Stimulated activated CD4-positive, alpha-beta T cell treated with anti-CD3 and anti-CD28 coated beads, TNF-alpha, amount 100 ng/mL, for 48 hours (primary cell): ENCODE measurements around the gene BTD.
A peak's percentile ranks its signal among the peaks of the same experiment; 100 is the strongest.
"Not testable (repeated sequence)": the region's sequence is repeated elsewhere in the genome, so short reads cannot be mapped to it uniquely, and the experiment has no call there.

Experiments
- DNase-seq, 3 donors: peaks; one replicate each; pipeline ENCODE4 v3.0.0-alpha.2; 2020; ENCODE audit warnings: low read depth in 3 of 3

BTD gene

GRCh38 chr3:15602816-15603215 is 1.3 kb downstream of the BTD start:
- not testable (repeated sequence) for DNase-seq

DNA sequence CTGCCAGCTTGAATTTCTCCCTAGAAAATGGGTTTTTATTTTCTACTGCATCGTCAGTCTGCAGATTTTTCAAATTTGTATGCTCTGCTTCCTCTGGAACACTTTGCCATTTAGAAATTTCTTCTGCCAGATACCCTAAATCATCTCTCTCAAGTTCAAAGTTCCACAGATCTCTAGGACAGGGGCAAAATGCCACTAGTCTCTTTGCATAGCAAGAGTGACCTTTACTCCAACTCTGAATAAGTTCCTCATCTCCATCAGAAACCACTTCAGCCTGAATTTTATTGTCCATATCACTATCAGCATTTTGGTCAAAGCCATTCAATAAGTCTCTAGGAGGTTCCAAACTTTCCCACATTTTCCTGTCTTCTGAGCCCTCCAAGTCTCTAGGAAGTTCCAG is 3.0 kb downstream of the BTD start:
- not testable (repeated sequence) for DNase-seq

- DNase-seq, result no peak
Measured at GRCh38 chr3:15606434-15606891, 4.9 kb downstream of the BTD start.

GRCh38 chr3:15610082-15610759 is 8.7 kb downstream of the BTD start:
- DNase-seq, result no peak

GRCh38 chr3:15611018-15611417 is 9.5 kb downstream of the BTD start:
- DNase-seq, result no peak

DNA sequence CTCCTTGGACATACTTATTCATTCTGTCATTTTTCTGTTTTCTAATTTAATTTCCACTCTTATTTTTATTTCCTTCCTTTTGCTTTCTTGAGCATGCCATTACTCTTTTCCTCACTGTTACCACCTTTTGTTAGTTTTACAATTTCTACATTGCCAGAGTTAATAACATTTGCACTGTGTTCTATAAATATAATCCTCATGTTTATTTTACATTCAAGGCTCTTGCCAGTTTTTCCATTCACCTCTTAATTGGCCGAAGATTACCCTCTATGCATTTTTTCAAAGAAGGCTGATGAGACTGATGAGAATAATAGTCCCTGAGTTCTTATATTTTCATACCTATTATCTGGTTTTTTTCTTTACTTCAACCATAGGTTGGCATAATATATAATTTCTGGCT is 10.5 kb downstream of the BTD start:
- no peak for DNase-seq

DNA sequence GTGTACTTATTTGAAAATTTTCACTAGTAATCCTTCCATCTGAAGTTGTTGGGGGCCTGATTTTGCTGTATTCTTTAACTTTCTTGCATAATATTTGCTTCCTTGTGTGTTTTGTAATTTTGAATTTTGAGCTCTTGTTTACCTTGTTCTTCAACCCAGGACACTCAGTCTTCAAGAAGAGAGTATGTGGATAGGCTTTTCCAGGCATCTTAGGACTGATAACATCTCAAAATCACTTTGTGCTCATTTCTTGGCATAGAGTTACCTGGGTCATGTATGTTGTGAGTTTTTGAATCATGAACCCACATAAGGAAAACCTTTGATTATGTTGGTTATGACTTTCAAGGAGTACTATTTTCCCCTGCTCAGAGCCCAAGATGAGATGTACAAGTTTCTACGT is 13.4 kb downstream of the BTD start:
- no peak for DNase-seq

DNA sequence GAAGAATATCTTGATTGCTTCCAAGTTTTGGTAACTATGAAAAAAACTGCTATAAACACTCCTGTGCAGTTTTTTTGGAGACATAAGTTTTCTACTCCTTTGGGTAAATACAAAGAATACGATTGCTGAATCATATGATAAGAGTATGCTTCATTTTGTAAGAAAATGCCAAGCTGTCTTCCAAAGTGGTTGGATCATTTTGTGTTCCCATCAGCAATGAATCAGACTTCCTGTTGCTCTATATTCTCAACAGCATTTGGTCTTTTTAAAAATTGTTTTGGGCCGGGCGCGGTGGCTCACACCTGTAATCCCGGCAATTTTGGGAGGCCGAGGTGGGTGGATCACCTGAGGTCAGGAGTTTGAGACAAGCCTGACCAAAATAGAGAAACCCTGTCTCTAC is 14.5 kb downstream of the BTD start:
- DNase-seq, result no peak

DNA sequence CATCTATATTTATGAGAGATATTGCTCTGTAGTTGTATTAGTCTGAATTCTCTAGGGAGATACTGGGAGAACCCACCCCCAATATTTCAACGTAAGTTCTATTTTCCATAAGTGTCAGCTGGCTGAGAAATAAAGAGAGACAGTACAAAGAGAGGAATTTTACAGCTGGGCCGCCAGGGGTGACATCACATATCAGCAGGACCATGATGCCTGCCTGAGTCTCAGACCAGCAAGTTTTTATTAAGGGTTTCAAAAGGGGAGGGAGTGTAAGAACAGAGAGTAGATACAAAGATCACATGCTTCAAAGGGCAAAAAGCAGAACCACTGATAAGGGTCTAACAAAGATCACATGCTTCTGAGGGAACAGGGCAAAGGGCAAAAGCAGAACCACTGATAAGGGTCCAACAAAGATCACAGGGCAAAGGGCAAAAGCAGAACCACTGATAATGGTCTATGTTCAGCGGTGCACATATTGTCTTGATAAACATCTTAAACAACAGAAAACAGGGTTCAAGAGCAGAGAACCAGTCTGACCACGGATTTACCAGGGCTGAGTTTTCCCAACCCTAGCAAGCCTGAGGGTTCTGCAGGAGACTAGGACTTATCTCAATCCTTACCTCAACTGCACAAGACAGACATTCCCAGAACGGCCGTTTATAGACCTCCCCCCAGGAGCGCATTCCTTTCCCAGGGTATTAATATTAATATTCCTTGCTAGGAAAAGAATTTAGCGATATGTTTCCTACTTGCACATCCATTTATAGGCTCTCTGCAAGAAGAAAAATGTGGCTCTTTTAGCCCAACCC is 18.3 kb downstream of the BTD start:
- not testable (repeated sequence) for DNase-seq

DNA sequence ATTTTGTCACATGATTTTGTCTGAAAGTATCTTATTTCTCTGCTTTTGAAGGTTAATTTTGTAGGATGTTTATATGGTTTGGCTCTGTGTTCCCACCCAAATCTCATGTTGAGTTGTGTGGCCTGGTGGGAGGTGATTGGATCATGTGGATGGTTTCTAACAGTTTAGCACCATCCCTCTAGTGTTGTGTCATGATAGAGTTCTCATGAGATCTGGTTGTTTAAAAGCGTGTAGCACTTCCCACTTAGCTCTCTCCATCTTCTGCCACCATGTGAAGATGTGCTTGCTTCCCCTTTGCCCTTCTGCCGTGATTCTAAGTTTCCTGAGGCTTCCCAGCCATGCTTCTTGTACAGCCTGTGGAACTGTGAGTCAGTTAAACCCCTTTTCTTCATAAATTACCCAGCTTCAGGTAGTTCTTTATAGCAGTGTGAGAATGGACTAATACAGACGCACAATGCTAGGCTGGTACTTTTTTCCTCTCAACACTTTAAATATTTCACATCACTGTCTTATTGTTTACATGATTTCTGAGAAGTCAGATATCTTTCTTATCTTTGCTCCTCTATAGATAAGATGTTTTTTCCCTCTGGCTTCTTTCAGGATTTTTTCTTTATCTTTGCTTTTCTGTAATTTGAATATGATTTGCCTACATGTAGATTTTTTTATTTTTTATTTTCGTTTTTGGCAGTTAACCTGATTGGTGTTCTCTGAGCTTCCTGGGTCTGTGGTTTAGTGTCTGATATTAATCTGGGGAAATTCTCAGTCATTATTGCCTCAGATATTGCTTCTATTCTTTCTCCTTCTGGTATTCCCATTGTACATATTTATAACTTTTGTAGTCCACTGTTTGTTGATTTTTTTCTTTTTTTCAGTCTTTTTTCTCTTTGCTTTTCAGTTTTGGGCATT is 22.2 kb downstream of the BTD start:
- no peak for DNase-seq

DNA sequence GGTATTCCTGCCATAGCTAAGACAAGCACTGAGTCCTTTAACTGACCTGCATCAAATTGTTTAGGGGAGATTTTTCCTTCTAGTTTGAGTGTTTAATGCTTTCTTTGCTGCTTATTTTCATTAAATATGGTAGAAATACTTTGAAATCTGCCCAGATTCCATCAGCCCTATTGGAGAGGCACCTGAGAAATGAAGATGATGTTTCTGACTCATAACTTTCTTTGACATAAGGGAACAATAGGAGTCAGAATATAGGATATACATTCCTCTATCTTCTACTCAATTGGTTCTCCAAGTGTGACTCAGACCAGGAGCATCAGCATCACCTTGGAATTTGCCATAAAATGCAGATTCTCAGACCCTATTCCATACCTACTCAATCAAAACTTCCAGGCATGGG is 27.4 kb downstream of the BTD start:
- no peak for DNase-seq

DNA sequence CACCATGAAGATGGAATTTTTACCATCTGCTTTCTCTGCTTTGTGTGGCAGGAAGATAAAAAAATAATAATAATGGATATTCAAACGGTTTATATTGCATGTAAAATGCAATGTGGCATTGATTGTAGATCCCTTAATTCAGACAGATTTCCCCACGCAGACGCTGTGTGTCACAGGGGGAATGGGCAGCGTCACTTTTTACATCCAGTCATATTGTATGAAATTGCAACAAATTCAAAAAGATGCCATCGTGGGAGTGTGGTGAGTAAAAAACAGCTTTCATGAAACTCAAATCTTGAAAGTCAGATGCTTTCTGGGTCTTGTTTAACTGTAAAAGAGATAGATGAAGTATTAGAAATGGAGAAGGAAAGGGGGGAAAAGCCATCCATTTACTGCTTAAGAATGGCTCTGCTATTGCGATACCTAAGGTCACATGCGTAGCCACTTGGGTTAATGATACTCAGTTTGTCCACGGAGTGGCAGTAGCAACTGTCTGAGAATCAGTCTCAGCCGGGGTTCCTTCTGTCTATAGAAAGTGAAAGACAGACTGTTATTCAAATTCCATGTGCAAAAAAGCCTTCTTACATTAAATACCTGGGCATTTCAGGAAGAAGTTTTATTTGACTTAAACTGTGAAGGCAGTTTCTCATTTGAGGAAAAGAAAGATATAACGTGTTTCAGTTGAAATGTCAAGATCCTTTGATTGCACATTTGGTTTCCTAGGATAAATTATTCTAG is 28.5 kb downstream of the BTD start:
- peak in 1 of 3 donors; percentile 44 for DNase-seq

GRCh38 chr3:15630646-15631350 is 29.3 kb downstream of the BTD start:
- no peak for DNase-seq

- no peak for DNase-seq
Measured at GRCh38 chr3:15631426-15632211, 30.1 kb downstream of the BTD start.

DNA sequence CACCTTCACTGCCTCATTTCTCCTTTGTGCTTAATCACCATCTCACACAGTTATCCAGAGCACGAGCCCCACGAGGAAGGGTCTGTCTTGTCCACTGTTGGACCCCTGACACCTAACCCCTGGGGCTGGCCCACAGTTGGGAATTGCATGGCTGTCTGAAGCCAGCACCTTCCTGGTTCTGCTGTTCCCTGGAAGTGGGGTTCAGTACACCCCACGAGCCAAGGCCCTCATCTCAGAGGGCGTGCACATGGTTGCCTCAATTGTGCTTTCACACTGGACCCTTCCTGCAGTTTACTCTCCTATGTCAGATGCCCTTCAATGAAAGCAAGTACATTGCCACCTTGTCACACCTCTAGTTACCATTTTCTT is 30.7 kb downstream of the BTD start:
- no peak for DNase-seq

GRCh38 chr3:15633159-15633558 is 31.6 kb downstream of the BTD start:
- DNase-seq, result no peak

DNA sequence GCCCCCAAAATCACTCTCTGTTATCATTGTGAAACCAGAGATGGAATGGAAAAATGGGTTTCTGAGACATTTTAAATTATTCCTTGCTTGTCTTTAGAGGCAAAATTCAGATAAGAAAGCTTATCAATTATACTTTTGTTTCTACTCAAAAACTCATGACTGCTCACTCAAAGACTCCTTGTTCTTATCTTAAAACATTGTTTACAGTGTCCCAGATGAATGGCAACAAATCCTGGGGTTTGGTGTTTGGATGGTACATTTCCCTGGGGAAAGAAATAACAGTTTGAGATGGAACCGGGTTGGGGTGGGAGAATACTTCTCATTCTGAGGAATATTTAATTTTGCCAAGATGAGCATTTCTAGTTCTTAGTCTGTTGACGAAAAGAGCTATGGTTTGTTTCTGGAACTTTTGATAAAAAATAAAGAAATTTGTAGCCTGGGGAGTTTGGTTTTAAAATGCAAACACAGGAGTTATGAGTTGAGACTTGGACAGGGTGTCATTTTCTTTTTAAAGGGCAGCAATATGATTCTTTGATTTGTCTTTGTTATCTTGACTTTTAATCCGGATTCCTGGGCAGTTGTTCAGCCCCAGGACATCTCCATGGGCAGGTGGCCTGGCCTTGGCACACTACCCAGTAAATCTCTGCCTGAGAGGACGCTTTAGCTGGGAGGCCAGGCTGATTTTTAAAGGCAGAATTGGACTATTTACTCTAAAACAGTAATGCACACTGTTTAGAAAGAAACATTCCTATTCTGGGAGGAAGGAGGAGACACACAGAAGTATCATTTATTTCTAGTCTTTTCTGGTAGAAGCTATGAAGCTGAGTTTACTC is 32.4 kb downstream of the BTD start:
- no peak for DNase-seq

- DNase-seq, result no peak
Measured at GRCh38 chr3:15634671-15635070, 33.1 kb downstream of the BTD start.

DNA sequence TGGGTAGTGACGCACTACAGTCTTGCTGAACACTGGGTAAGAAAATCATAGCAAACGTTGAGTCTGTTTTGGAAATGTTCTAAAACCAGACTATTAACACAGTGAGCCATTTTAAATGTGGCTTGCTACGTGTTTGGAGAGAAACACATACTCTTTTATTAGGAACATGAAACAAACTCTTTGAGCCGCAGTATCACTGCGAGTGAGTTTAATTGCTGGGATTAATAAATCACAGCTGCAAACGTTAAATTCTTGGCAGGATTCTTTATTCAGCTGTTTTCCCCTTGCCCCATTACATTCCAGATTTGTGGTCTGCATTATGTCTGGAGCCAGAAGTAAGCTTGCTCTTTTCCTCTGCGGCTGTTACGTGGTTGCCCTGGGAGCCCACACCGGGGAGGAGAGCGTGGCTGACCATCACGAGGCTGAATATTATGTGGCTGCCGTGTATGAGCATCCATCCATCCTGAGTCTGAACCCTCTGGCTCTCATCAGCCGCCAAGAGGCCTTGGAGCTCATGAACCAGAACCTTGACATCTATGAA is 33.6 kb downstream of the BTD start:
- no peak for DNase-seq
